Subcutaneous adipose tissue (tissue), 4 donors: ENCODE results near the gene RABGAP1. TPM values are rescaled to one million over a fixed set of nuclear protein-coding genes. Genes with fewer than 3 reads are reported as not detected.

Source experiments
- total RNA-seq, 4 donors: library from RNA; depleted of rRNA; stranded (reverse); fragments of >200 nt; gene quantifications; one replicate each; pipeline ENCODE4 v1.1.0, GENCODE V29; 2016
- TF ChIP-seq, protein P1 (sequence below): fragments of 450-650 bp; IDR thresholded peaks from one replicate; pipeline ENCODE4 v1.5.1; 2016; ENCODE audit warnings: low read depth, mild to moderate bottlenecking, control low read depth, antibody characterized with exemption, moderate library complexity

The RABGAP1 gene
- total RNA-seq, 4 donors from 2014 or later, result 47.4 to 65.4 (median 52.8) TPM

DNA sequence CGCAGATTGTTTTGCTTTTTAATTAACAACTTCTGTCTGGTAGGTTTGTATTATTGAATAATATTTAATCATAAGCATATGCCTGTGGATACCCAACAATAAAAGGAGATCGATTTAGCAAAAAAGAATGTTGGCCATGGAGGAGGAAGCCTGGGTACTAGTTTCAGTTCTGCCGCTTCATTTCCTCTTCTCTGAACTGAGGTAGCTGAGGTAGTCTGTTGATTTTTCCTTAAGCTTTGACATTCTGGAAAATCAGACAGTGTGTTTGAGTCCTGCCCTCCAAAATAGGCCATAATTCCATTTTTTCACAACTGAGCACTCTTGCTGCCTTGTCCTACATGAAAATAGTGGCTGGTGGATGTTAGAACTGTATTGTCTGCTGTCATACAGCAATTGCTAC lies 86.7 kb downstream of the RABGAP1 start:
- TF ChIP-seq, protein P1, sequence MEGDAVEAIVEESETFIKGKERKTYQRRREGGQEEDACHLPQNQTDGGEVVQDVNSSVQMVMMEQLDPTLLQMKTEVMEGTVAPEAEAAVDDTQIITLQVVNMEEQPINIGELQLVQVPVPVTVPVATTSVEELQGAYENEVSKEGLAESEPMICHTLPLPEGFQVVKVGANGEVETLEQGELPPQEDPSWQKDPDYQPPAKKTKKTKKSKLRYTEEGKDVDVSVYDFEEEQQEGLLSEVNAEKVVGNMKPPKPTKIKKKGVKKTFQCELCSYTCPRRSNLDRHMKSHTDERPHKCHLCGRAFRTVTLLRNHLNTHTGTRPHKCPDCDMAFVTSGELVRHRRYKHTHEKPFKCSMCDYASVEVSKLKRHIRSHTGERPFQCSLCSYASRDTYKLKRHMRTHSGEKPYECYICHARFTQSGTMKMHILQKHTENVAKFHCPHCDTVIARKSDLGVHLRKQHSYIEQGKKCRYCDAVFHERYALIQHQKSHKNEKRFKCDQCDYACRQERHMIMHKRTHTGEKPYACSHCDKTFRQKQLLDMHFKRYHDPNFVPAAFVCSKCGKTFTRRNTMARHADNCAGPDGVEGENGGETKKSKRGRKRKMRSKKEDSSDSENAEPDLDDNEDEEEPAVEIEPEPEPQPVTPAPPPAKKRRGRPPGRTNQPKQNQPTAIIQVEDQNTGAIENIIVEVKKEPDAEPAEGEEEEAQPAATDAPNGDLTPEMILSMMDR, result no peak

DNA sequence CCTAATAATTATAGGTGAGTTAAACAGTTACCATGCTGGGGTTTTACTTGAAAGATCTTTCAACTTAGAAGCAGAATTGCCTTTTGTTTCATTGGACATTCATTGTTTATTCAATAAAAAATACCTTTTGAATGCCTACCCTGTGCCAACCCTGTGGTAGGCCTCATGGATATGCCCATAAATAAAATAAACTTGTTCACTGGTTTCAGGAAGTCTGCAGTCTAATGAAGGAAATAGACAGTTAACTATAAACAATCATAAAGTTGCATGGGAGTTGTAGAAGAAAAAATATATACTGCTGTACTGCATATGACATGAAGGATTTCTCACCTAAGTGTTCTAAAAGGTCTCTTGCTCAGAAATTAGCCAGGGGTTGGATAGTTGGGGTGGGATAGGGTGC lies 87.3 kb downstream of the RABGAP1 start:
- TF ChIP-seq, protein P1, result no peak

DNA sequence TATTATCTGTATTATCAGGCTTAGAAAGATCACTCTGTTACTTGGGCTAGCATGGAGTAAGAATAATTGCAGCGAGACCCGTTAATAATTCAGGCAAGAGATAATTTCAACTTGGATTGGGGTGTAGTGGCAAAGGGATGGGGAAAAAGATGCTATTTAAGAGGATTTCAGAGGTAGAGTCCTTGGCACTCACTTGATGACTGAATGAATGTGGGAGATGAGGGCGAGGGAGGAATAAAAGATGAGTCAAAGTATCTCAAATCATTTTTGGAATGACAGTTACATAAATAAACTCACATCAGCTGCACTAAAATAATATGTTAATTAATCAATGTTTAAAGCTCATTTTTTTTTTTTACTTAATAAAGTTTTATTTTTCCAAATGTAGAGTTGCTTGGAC lies 88.2 kb downstream of the RABGAP1 start:
- TF ChIP-seq, protein P1, result no peak

DNA sequence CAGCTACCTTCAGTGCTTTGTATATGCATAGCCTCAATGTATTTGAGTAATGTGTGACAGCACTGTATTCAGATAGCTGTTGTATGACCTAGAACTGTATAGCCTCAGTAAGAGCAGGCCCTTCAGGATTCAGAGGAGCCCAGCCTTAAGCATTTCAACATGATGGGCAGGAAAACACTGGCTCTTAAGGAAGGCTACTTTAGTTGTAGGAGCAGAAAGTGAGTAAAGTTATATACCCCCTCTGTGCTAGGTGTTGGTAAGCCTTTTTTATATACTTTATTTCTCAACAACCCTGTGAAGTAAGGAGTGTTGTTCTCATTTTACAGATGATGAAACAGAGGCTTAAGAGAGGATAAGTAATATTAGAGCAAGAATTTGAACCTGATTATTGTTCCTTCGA lies 91.1 kb downstream of the RABGAP1 start:
- TF ChIP-seq, protein P1, result no peak

DNA sequence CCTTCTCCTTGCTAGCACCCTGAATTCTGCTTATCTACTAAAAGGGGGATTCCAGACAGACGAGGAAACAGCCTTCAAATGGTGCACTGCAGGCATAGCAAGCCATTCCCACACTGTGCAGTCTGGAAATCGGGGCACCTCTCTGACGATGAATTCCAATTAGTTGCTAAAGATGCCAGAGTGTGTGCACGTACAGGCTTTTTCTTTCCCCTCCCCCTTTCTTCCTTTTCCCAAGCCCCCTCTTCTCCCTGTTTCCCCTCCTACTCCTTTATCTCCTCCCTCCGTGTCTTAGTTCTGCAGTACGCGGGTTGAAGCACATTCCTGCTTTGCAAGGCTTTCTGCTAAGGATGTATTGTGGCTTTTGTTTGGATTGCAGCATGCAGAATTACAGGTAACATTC lies 92.5 kb downstream of the RABGAP1 start, which contains the start of gene GPR21:
TSS of gene GPR21 (plus strand) at position 316 of the 400 bp plus-strand sequence. CDS start 900 bp downstream, outside the sequence.
- TF ChIP-seq, protein P1, result no peak

DNA sequence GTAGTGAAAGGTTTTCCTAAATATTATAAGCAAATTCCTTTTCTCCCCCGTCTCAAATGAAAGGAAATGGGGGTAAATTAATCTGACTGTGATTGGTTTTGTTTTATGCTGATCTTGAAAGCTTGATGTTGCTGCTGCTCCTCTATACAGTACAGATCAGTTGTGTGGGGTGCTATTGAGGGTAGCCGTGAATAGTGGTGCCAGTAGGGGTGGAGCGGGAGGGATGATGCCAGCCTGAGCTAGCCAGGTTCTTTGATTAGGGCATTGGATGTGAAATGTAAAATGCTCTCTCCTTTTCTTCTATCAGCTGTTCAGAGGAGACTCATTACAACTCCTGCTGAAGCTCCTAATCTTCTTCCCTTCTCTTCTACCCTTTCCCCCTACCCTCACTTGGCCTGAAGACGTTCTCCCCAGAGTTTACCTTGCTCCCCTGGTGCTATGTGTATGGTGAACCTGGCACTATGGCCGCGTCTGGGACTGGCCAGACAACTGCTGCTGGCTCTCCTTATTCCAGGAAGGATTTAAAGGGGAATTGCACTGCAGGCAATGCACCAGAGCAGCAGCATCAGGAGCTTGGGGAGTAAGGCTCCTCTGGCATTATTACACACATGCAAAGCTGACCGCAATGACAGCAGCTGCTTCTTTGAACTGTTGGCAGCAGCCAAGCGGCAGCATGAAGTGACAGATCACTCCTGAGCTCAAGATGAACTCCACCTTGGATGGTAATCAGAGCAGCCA lies 93.2 kb downstream of the RABGAP1 start:
- TF ChIP-seq, protein P1, result no peak

DNA sequence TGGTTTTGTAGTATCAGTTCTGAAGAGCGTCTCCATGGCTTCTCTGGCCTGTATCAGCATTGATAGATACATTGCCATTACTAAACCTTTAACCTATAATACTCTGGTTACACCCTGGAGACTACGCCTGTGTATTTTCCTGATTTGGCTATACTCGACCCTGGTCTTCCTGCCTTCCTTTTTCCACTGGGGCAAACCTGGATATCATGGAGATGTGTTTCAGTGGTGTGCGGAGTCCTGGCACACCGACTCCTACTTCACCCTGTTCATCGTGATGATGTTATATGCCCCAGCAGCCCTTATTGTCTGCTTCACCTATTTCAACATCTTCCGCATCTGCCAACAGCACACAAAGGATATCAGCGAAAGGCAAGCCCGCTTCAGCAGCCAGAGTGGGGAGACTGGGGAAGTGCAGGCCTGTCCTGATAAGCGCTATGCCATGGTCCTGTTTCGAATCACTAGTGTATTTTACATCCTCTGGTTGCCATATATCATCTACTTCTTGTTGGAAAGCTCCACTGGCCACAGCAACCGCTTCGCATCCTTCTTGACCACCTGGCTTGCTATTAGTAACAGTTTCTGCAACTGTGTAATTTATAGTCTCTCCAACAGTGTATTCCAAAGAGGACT lies 94.2 kb downstream of the RABGAP1 start:
- TF ChIP-seq, protein P1, result no peak
